EL (cell line): ENCODE results near the gene FIGN.

Source experiments
- DNase-seq: peaks from one replicate; pipeline ENCODE4 v3.0.0-alpha.2; 2016

FIGN gene

DNA sequence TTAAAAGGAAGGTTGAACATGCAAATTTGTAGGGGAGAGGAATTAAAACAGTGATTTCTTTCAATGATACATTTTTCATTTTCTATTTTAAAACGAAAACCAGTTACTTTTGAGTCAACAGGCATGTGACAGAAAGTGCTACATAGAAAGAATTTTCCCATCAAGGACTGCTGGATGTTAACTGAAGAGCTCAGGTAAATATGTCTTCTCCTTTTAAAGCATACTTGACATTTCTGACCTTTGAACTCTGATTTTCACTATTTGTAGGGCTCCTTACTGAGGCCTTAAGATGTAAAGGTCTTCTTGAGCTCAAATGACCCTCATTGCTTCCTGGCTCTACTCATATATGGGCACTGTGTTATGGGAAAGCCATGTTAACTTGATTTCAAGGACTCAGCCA, 32.4 kb downstream of the FIGN start:
- DNase-seq = no peak

DNA sequence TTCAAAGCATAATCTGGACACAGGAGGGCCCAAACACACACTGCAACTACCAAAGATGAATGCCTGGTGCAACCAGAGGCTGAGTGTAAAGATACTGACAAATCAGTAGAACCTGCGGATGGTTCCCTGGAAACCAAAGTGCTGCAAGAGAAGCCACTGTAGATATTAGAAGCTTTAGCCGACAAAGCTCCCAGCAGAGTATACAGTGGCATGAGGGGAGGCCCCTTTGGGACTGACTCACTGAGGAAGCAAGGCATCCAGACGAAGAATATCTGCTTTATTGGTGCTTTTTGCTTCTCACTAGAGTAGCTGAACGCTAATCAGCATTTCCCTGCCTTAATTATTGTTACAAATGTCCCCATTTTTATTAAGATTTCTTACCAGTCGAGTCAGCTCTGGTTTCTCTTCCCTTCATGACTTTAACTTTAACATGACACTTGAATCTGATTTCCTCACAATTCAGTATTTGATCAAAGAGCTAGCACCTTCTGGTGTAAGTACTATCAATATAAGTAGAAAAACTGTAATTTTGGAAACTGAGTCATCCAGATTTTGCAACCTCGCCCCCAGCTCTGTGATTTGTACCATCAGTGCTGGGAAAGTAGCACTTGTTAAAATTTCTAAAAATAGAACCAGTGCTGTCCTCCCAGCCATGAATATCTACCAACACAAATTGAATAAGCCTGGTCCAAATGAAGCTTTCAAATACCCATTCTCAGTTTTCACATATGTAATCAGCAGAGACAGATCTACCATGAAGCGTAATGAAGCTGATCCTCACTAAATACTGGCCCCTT, 34.2 kb downstream of the FIGN start:
- DNase-seq = no peak

DNA sequence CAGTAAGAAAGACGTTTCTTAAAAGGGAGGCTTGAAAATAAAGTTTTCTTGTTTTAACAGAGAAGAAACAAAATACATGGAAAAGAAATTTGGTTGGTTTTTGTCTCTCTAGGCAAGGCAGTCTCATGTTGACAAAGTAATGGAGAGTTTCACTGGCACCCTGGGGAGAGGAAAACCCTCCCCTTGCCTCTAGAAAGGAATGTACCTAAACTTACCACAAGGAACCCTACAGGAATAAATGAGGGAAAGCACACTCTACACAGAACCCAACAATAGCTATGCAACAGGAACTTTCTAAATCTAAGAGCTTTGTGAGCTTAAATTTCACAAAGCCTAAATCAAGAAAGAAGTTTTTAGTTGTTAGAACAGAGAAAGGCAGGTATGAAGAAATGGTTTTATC, 37.0 kb downstream of the FIGN start:
- DNase-seq = no peak

DNA sequence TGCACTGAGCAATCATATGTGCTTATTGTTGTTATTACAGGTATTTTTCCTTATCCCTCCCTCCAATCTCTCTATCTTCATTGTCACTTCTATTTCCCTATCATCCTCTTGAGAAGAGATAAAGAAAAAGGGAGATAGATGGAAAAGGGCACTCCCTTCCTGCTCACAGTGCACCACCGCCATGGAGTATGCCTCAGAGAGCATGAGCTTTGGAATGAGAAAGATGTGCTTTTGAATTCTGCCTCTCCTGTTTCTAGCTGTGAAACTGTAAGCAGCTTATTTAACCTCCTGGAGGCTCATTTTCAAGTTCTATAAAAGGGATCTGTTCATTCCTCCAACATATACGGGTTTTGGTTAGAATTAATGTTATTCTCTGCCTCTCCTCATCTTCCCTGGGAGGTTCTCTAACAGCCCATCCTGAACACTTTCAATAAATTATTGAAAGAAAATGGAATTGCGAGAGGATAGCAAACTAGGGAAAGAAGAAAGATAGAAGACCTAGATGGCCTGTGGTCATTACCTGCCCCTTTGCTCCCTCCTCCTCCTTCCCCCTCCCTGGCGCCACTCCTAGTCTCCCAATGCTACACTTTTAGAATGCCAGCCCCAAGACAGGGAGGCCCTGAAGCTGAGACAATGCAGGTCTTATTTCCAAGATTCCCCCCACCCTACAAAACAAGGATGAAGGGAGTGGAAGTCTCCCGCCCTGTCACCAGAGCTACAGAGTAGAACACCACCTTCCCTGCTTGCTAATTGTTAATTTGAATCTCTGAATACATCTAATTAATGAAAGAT, 37.8 kb downstream of the FIGN start:
- no peak for DNase-seq

DNA sequence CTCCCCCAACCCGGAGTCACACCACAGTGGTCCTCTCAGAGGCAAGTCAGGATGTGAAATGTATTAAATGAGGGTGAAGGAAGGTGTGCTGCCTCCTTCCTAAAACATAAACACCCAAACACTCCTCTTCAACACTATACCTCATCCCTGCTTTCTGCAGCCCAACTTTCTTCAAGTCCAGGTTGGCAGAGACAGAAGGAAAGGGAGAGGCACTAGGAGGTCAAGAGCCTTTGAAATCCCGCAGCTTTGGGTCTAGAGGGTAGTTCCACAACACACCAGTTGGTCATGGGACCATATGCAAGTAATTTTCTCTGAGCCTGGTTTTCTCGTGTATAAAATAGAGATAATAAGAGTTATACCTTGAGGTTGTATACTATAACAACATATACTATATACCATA, 38.4 kb downstream of the FIGN start:
- no peak for DNase-seq

DNA sequence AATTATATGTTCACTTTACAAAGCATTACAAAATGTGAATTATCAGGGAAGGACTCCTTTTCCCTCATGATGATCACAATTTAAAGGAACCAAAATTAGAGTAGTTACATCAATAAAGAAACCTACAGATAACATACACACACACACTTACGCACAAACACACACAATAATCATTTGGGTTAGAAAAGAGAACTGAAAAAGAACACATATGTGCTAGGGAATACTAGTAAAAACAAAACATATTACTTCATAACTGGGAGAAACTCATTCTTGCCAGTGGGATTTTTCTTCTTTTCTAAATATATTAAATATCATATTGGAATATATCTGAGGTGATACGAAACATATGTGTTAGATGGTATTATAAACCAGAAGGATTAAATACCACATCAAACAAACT, 42.3 kb downstream of the FIGN start:
- DNase-seq = no peak

DNA sequence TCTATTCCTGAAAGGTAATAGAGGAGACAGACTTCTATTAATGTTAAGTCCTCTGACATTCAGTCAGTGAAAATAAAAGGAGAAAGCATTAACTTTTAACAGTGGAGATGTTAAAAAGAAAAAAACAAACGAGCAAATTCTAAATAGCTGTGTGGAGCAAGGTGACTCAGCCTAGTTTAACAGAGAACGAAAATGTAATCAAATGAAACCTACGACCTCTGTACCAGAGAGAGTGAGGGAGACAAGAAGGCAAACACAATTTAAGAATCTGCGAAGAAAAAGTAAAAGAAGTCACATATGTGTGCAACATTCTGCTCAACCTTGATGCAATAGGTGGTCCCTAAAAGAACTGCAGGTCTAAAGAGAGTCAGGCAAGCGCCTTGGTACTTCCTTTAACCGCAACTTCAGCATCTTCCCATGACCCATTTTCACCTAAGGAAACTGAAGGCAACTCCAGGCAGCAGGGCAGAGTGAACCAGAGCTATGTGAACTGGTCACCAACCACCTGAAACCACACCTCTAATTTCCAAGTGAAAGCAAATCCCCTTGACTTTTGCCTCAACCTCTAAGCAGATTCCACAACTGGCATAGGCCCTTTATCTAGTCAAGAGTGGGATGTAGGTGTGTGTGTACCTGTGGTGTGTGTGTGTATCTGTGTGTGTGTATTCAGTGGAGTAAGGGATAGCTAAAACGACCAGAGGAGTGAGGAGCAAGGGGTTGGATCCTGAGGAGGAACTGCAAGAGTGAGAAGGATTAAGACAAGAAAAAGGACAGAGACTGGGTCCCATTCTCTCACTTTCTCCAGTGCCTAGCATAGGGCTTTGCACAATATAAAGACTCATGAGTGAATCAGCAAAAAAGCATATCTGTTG, 43.0 kb downstream of the FIGN start:
- DNase-seq = no peak

DNA sequence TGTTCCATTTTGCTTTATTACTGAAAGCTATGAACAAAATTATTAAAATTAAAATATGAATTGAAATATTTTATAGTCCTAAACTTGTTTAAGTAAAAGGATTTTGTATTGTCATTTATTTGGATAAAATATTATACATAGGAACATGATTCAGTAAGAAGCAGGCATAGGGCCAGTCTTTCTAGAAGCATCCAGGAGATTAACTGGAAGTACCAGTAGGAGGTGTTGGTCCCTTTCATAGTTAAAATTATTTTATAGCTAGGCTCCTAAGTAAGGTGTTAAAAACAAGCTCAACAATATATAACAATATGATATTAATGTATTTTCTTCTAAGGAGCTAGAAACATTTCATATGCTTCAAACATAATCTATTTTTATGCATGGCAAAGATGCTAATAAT, 43.7 kb downstream of the FIGN start:
- DNase-seq = no peak

DNA sequence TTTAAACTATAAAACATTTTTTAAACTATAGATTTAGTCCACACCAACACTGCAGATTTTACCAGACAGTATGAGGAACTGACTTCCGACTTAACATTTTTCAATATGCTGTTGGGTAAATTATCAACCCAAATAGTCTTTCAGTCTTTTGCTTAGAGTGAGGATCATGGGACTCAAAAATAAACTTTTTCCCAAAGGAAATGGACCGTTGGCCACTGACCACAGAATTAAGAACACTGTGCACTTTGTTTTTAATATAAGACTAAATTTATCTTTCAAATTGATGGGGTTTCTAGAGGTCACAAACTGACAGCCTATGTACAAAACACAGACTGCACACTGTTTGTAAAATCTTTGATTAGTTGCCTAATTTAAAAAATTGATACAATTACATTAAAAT, 44.9 kb downstream of the FIGN start:
- no peak for DNase-seq

DNA sequence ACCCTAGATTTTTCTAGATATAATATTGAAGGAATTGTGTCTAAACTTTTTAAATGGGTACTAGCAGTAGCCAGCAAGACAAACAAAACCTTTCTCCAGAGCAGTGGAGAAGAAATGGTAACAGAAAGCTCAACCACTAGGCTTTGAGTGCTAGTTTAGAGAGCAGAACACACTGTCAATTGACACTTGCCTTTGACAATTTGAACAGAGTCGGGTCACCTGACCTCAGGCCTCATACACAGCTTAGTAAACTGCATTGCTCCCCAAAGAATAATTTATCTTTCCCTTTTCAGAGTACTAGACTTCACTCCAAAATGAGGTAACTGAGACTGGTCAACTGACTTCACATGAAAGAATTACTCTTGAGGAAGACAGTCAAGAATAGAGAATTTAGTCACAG, 48.6 kb downstream of the FIGN start:
- DNase-seq = no peak

DNA sequence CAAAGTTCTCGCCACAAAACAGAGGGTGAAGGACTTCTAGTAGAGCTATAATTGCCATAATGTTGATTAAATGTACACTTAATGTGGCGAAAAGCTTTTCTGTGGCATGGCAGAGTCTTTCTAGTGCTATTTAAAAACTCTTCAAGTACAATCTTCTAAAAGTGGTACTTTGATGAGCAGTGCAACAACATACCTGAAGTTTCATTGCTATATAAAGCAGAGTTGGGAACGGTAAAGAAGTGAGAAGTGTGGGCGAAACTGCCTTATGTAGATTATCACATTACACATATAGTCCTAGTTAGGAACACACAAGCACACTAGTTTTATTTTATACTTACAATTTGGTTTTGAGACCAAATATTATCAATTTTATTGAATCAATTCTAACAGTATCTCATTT, 49.5 kb downstream of the FIGN start:
- DNase-seq = no peak

DNA sequence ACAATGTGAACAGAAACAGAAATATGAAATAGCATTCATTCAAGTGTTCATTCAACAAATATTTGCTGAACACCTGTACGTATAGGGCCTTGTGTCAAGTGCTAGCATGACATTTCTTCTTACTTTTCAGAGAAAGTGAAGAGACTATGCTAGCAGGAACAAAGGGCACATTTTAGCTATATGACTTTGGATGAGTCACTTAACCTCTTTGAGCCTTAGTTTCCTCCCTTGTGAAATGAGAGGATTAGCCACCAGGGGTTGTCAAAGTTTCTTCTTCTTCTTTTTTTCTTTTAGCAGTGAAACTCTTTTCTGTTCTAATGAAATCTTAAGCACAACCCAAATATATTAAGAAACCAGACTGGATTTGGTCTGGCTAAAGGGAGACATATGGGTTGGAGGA, 53.1 kb downstream of the FIGN start:
- peak; percentile 40 for DNase-seq

DNA sequence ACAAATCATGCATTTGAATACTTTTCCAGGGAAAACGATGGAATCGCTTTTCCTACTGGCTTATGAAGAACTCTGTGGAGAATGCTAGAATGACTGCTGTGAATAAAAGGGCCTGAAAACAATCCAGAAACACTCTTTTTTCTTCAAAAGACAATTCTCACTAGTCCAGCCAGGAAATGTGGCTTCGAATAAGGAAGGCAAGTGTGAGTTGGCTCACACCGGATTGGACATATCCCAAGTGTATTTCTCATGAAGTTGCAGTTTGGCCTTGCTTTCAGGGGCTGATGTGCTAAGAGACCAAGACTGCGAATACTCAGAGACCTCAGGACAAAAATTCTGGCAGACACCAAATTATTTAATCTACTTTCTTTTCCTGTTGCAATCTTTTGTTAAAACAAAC, 54.1 kb downstream of the FIGN start:
- no peak for DNase-seq

DNA sequence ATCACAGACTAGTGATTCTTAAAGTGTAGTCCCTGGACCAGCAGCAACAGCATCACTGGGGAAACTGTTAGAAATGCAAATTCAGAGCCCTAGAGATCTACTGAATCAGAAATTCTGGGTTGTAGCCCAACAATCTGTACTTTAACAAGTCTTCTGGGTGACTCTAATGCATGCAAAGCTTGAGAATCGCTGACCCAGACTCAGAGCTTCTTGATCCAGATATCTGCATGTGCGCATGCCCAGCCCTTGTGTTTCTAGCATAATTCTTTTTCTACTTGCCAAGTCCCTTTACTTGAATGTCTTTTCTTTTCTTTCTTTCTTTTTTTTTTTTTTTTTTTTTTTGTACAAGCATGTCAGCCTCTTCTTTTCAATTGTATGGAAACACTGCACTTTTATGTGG, 60.4 kb downstream of the FIGN start:
- no peak for DNase-seq

DNA sequence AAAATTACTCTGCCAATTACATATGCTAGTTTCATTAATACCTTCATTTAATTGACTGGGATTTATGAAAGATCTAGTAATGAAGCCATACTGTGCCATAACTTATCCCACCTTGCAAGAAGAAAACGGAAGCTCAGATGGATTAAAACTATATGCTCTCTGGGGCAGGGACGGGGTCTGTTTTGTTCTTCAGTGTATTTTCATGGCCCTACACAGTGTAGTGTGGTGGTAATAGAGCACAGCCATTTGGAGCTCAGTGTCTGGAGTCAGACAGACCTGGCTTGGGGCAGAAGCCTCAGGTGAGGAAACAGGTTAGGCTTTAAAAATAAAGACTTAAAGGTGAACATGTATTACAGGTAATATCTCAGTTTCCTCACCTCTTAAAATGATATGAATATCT, 62.3 kb downstream of the FIGN start:
- no peak for DNase-seq

DNA sequence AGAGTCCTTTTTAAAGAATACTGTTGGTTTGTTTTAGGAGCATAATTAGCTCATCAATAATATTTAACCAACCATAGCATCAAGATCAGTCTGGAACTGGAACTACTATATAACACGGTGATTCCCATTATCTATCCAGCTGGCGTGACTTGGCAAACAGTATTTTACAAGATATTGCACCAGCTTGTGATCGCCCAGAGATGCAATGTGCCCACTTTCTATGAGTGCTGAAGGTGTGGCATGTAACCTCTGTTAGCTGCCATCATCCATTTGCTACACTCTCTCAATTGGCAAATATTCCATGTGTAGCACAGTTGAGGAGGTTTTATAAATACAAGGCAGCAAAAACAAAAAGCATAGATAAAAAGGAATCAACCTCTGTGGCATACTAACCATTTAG, 64.9 kb downstream of the FIGN start:
- no peak for DNase-seq

DNA sequence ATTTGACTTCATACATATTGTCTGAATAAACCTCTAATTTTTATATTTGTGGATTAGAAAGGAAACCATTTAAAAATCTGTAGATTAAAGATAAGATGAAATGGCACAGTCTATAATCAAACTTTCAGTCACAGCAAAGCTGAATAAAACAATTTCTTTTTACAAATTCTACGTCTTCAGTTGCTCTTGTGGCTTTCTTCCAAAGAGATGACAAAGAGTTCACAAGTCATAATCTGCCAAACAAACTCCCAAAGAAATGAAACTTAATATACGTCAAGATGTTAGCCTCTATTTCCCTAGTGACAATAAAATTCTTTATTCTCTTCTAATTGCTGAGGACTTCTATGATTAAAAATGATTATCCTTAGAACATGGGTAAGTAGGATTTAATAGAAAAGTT, 66.3 kb downstream of the FIGN start:
- DNase-seq = no peak

DNA sequence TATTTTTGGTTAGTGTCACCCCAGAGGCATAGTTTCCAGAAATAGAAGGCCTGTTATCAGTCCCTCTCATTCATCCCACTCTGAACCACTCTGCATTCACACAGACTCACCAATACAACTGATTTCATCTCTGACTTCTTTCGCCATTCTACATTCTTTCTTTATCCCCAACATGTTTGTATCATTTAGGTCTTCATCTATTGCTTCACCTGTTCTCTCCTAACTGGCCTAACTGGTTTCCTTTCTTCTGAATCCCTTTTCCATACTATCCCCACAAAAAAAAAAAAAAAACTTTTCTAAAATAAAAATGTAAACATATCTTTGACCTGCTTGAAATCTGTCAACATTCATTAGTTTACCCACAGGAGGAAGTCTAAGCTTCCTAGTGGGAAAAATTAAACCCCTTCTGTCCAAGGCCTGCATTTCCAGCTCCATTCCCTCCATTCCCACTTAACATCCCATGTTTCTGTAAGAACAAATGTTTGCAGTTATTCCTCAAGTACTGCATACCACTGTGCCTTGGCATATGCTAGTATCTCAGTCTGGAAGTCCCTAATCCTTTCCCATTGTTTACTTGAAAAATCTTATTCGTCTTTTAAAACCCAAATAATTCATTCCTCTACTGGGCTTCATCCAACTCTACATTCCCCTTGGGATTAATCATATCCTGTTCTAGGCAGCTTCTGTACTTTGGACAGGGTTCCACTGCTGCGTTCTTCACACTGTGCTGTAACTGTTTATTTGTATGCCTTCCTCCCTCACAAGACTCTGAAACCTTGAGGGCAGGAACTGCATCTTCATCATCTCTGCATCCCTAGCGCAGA, 68.5 kb downstream of the FIGN start:
- peak; percentile 91 for DNase-seq

DNA sequence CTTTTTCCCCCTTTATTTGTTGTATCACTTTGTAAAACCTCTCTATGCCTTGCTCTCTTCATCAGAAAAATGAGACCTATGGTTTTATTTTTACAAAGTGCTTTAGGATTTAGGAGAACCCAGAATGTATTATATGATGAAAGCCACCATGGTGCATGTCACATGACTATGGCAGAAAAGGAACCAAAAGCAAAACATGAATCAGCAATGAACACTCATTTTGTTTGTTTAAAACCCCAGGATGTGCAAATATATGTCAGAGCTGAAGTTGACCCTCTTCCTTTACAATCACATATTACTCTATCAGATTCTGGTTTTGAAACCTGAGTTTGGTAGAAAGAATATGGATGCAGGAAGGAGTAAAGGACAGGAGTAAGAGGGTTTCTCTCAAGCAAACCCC, 70.0 kb downstream of the FIGN start:
- DNase-seq = peak; percentile 28

DNA sequence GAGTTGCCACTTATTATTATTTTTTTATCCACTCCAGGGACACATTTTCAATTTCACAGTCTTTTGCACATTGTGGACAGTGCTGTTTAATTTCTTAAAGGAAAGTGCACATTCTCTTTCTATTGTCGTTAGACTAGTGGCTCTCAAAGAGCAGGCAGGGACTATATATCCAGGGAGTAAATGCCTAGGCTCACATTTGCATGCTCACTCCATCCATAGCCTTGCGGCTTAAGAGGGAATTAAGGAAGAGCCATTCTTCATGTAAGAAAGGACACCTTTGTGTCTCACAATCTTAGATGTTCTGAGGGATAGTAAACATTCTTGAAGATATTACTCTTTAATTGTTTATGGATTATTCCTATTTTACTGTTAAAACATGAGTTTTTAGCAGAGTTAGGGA, 70.8 kb downstream of the FIGN start:
- no peak for DNase-seq

DNA sequence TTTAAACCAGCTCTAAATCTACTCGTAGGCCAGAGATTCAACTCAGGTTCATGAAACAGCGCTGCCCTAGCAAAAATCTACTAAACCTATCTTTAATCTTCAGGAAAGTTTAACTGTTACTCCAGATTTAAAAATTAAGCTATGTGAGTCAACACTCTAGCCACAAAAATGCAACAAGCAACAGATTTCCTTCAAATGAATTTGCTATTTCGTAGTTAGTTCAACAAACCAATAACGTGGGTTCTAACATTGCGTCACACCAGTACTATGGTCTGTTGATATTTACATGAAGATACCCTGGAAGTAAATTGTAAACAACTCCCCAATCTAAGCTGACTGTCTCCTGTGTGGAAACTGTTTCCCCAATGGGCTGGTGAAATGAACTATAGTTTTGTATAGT, 71.2 kb downstream of the FIGN start:
- DNase-seq = peak; percentile 64

DNA sequence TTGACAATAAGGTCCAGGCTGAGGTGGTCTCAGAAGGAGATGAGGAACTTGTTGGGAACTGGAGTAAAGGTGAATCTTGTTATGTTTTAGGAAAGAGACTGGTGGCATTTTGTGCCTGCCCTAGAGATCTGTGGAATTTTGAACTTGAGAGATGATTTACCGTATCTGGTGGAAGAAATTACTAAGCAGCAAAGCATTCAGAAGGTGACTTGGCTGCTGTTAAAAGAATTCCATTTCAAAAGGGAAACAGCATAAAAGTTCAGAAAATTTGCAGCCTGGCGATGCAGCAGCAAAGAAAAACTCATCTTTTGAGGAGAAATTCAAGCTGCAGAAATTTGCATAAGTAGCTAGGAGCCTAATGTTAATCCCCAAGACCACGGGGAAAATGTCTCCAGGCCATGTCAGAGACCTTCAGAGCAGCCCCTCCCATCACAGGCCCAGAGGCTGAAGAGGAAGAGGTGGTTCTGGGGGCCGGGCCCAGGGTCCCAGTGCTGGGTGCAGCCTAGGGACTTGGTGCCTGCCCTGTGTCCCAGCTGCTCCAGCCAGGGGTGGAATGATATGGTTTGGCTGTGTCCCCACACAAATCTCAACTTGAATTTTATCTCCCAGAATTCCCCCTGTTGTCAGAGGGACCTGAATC, 73.5 kb downstream of the FIGN start:
- DNase-seq = peak; percentile 51
